Caco-2 (cell line): ENCODE results near the gene SFMBT1. TPM values are rescaled to one million over a fixed set of nuclear protein-coding genes. Genes with fewer than 3 reads are reported as not detected.

ENCODE experiments used
- BruUV-seq: library from RNA; stranded (reverse); fragments of 400-500 nt; replicated peaks from 2 replicates; lab custom pipeline; 2021; lab: Mats Ljungman, UMichigan
- CTCF ChIA-PET: fragments of 300-600 bp; sonication (Branson Sonifier 250); formaldehyde crosslinking; loops from one replicate; lab custom pipeline; 2022; ENCODE audit warnings: antibody characterized with exemption; lab: Charles Lee
- POLR2A ChIA-PET: fragments of 300-600 bp; sonication (Branson Sonifier 250); formaldehyde crosslinking; loops from one replicate; lab custom pipeline; 2022; ENCODE audit warnings: antibody characterized with exemption; lab: Charles Lee
- DNase-seq, 2 experiments: peaks; one replicate each; pipeline versions ENCODE4 v3.0.0 to v3.0.0-alpha.2; 2020 to 2022
- H3K27me3 ChIP-seq: replicated peaks from 2 replicates; pipeline ENCODE4 v1.6.0; 2011; ENCODE audit warnings: low read length; ENCODE audit not compliant: control insufficient read depth, insufficient read depth
- H3K36me3 ChIP-seq: 2 replicates; pipeline ENCODE4 v1.5.1; 2011; ENCODE audit warnings: low read length; ENCODE audit not compliant: control insufficient read depth, insufficient read depth
- H3K4me1 ChIP-seq: fragments of 250-450 bp; sonication (Bioruptor Pico); 2 replicates; pipeline ENCODE4 v1.5.1; 2020; ENCODE audit warnings: mild to moderate bottlenecking
- H3K4me3 ChIP-seq: 2 replicates; pipeline ENCODE4 v1.5.1; 2011; ENCODE audit warnings: low read depth, mild to moderate bottlenecking, control low read depth, low read length
- H3K9me3 ChIP-seq: fragments of 250-450 bp; sonication (Bioruptor Pico); 2 replicates; pipeline ENCODE4 v1.5.1; 2020; ENCODE audit warnings: mild to moderate bottlenecking, moderate library complexity
- H3K27ac Mint-ChIP-seq: one replicate; pipeline ENCODE4 v1.8.0; 2022; ENCODE audit warnings: mixed read lengths; ENCODE audit not compliant: unreplicated experiment
- H3K27me3 Mint-ChIP-seq: one replicate; pipeline ENCODE4 v1.8.0; 2022; ENCODE audit warnings: mixed read lengths; ENCODE audit not compliant: insufficient read depth, unreplicated experiment
- H3K36me3 Mint-ChIP-seq: one replicate; pipeline ENCODE4 v1.8.0; 2022; ENCODE audit warnings: mild to moderate bottlenecking, mixed read lengths; ENCODE audit not compliant: insufficient read depth, unreplicated experiment
- H3K4me1 Mint-ChIP-seq: one replicate; pipeline ENCODE4 v1.8.0; 2022; ENCODE audit warnings: low read depth, mixed read lengths; ENCODE audit not compliant: unreplicated experiment
- H3K4me3 Mint-ChIP-seq: one replicate; pipeline ENCODE4 v1.8.0; 2022; ENCODE audit warnings: mild to moderate bottlenecking, moderate library complexity, mixed read lengths; ENCODE audit not compliant: unreplicated experiment
- H3K9me3 Mint-ChIP-seq: one replicate; pipeline ENCODE4 v1.8.0; 2022; ENCODE audit warnings: mixed read lengths; ENCODE audit not compliant: unreplicated experiment
- CTCF ChIP-seq, 2 experiments: fragments of 200-600 bp in 1 of 2; IDR thresholded peaks; 1 replicate in 1 of 2; 2 replicates in 1 of 2; pipeline versions ENCODE4 v1.5.1 to v1.8.0; 2011 to 2022; ENCODE audit warnings: antibody characterized with exemption in 1 of 2, control low read depth in 1 of 2, inconsistent platforms in 1 of 2, low read depth in 1 of 2, low read length in 1 of 2, mild to moderate bottlenecking in 1 of 2, moderate library complexity in 1 of 2; ENCODE audit not compliant: insufficient read depth in 1 of 2, severe bottlenecking in 1 of 2, unreplicated experiment in 1 of 2
- intact Hi-C: fragments of 100-400 bp; cut with micrococcal nuclease; formaldehyde crosslinking; loops from one replicate; pipeline ENCODE4 v1.10.0; 2022; ENCODE audit not compliant: unreplicated experiment
- total RNA-seq: library from RNA; stranded (reverse); gene quantifications from 2 replicates; pipeline ENCODE4 v1.2.3, GENCODE V29; 2022

Gene SFMBT1
- total RNA-seq, 1 experiment from 2014 or later: 45.3 TPM

- no peak for TF ChIP-seq CTCF (IDR thresholded peaks at IDR 0.05; ENCODE audit: insufficient read depth in 1 of 2, low read depth in 1 of 2, low read length in 1 of 2, severe bottlenecking in 1 of 2, unreplicated experiment in 1 of 2)
- POLR2A ChIA-PET: no interaction called here
- Histone ChIP-seq H3K27me3 (no peaks in the 10 kb centered on the region), H3K4me3 (no peak overlapping the region), H3K4me1 (0 out of 2 replicates have a peak, but pooled peaks cover 4% of the 10 kb centered on the region), H3K9me3 (no peaks in the 10 kb centered on the region), H3K36me3 (no peaks in the 10 kb centered on the region)
- Mint-ChIP-seq H3K9me3 (no peaks in the 10 kb centered on the region), H3K4me3 (no peak overlapping the region), H3K27me3 (no peaks in the 10 kb centered on the region), H3K27ac (no peak overlapping the region), H3K4me1 (peaks cover 8% of the 10 kb centered on the region), H3K36me3 (no peaks in the 10 kb centered on the region)
- DNase-seq: no peak
- no TSS peak for BruUV-seq
- intact Hi-C loops: loop anchor here (5.0 kb wide), 1 partner anchor 39 kb away; no protein-coding TSS in a partner anchor
- CTCF ChIA-PET: no interaction called here
Measured at GRCh38 chr3:52891164-52891563, 154.7 kb downstream of the SFMBT1 start.

- intact Hi-C loops: loop anchor here (5.0 kb wide), 1 partner anchor 38 kb away; no protein-coding TSS in a partner anchor
- Histone ChIP-seq H3K4me3 (no peak overlapping the region), H3K9me3 (no peaks in the 10 kb centered on the region), H3K4me1 (0 out of 2 replicates have a peak, but pooled peaks cover 4% of the 10 kb centered on the region), H3K36me3 (no peaks in the 10 kb centered on the region), H3K27me3 (no peaks in the 10 kb centered on the region)
- Mint-ChIP-seq H3K36me3 (no peaks in the 10 kb centered on the region), H3K9me3 (no peaks in the 10 kb centered on the region), H3K27me3 (no peaks in the 10 kb centered on the region), H3K27ac (no peak overlapping the region), H3K4me3 (no peak overlapping the region), H3K4me1 (peaks cover 8% of the 10 kb centered on the region)
- TF ChIP-seq CTCF (IDR thresholded peaks at IDR 0.05; ENCODE audit: insufficient read depth in 1 of 2, low read depth in 1 of 2, low read length in 1 of 2, severe bottlenecking in 1 of 2, unreplicated experiment in 1 of 2): no peak
- ChIA-PET POLR2A (no interaction called here), CTCF (no interaction called here)
- BruUV-seq: no TSS peak
- no peak for DNase-seq
Measured at GRCh38 chr3:52890735-52891134, 155.1 kb downstream of the SFMBT1 start.

- no peaks in the 10 kb centered on the region for H3K9me3 ChIP-seq
- no peaks in the 10 kb centered on the region for H3K27me3 ChIP-seq
- no TSS peak for BruUV-seq
- no peaks in the 10 kb centered on the region for H3K36me3 ChIP-seq
- CTCF ChIA-PET: no interaction called here
- no peaks in the 10 kb centered on the region for H3K27me3 Mint-ChIP-seq
- H3K27ac Mint-ChIP-seq: no peak overlapping the region
- DNase-seq: no peak
- no peaks in the 10 kb centered on the region for H3K9me3 Mint-ChIP-seq
- no peak overlapping the region for H3K4me3 Mint-ChIP-seq
- 0 out of 2 replicates have a peak, but pooled peaks cover 4% of the 10 kb centered on the region for H3K4me1 ChIP-seq
- TF ChIP-seq CTCF (IDR thresholded peaks at IDR 0.05; ENCODE audit: insufficient read depth in 1 of 2, low read depth in 1 of 2, low read length in 1 of 2, severe bottlenecking in 1 of 2, unreplicated experiment in 1 of 2): no peak
- H3K4me3 ChIP-seq: no peak overlapping the region
- POLR2A ChIA-PET: no interaction called here
- no peaks in the 10 kb centered on the region for H3K36me3 Mint-ChIP-seq
- intact Hi-C loops: loop anchor here (5.0 kb wide), 1 partner anchor 38 kb away; no protein-coding TSS in a partner anchor
- peaks cover 8% of the 10 kb centered on the region for H3K4me1 Mint-ChIP-seq
Measured at GRCh38 chr3:52889901-52890300, 156.0 kb downstream of the SFMBT1 start.
